ENCODE results near the gene NME3. TPM values are rescaled to one million over a fixed set of nuclear protein-coding genes. Genes with fewer than 3 reads are reported as not detected.
A peak's percentile ranks its signal among the peaks of the same experiment; 100 is the strongest.

Gene NME3
- total and polyA plus RNA-seq, 2 donors from 2014 or later: 70.8 to 123 TPM

DNA sequence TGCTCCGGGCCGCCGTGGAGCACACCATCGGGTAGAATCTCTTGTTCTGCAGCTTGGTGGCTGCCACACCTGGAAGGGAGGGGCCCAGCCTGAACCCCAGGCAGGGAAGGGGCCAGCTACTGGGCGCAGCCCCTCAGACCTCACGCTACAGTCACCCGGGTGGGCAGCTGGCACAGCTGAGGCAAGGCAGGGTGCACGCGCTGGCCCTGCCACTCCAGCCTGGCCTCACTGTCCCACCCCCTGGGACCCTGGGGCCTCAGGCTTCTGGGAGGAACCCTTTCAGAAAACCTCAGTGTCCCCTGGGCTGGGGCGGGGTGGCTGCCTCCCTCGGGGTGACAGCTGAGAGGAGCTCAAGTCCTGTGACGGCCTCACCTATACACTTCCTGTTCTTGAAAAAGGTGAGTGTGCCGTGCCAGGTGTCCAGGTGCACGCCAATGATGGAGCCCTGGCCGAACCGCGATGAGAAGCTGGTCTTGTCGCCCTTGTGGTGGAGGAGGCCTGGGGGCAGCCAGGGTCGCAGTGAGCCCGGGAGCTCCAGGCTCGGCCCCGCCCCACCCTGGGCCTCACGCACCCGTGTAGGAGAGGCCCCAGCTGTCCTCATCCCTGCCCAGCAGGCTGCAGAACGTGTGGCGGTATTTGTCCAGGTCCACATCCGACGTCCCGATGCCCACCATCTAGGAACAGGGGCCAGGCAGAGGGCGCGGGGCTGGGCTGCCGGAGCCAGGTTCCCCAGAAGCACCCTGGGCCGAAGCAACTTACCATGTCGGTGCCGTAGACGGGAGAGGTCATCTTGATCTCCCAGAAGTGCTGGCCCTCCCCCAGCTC is 6.2 kb upstream of the NME3 start:
- Histone ChIP-seq H3K9me3 (ENCODE audit: control insufficient read depth in 2 of 3, insufficient read depth in 1 of 3, low read length in 3 of 3) (no peaks in the 10 kb centered on the region), H3K27me3 (ENCODE audit: control insufficient read depth, insufficient read depth, low read length) (no peaks in the 10 kb centered on the region), H3K4me1 (ENCODE audit: control insufficient read depth in 2 of 3, insufficient read depth in 2 of 3, low read depth in 1 of 3, low read length in 3 of 3) (peaks cover 0 to 24% (median 14%) of the 10 kb centered on the region in 3 donors), H3K9ac (ENCODE audit: low read length in 3 of 3) (no peak overlapping the region), H3K36me3 (ENCODE audit: control insufficient read depth in 2 of 3, insufficient read depth in 3 of 3, low read length in 3 of 3) (peaks cover 2 to 9% (median 4%) of the 10 kb centered on the region in 3 donors), H3K4me3 (ENCODE audit: low read length in 3 of 3) (no peak overlapping the region), H3K27ac (ENCODE audit: low read depth in 2 of 2, low read length in 2 of 2) (no peak overlapping the region)
- FAIRE-seq (no peak), DNase-seq (peak in 1 of 5 donors; percentile 40)
- intact Hi-C loops (cut with DNase I): no loop called here
- TF ChIP-seq, protein P1, sequence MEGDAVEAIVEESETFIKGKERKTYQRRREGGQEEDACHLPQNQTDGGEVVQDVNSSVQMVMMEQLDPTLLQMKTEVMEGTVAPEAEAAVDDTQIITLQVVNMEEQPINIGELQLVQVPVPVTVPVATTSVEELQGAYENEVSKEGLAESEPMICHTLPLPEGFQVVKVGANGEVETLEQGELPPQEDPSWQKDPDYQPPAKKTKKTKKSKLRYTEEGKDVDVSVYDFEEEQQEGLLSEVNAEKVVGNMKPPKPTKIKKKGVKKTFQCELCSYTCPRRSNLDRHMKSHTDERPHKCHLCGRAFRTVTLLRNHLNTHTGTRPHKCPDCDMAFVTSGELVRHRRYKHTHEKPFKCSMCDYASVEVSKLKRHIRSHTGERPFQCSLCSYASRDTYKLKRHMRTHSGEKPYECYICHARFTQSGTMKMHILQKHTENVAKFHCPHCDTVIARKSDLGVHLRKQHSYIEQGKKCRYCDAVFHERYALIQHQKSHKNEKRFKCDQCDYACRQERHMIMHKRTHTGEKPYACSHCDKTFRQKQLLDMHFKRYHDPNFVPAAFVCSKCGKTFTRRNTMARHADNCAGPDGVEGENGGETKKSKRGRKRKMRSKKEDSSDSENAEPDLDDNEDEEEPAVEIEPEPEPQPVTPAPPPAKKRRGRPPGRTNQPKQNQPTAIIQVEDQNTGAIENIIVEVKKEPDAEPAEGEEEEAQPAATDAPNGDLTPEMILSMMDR (IDR thresholded peaks at IDR 0.05; ENCODE audit: borderline replicate concordance, extremely low read depth, insufficient read depth): no peak

DNA sequence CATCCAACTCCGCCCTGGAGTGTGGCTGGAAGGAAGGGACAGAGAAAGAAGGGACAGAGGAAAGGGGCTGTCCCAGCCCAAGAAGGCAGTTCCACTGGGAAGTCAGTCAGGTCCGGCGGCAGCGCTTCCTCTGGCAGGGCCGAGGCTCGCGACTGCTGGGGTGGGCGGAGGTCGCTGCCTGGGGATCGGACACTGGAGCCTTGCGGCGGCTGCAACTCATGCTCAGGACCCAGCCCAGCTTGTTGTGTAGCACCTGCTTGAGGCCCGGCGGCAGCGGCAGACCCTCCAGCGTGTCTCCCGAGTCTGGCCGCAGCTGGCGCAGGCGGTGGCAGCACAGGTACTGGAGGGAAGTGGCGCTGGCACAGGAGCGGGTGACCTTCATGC is 5.6 kb upstream of the NME3 start:
- FAIRE-seq (no peak), DNase-seq (peak in 1 of 5 donors; percentile 41)
- Histone ChIP-seq H3K36me3 (ENCODE audit: control insufficient read depth in 2 of 3, insufficient read depth in 3 of 3, low read length in 3 of 3) (peaks cover 2 to 9% (median 4%) of the 10 kb centered on the region in 3 donors), H3K9ac (ENCODE audit: low read length in 3 of 3) (no peak overlapping the region), H3K4me1 (ENCODE audit: control insufficient read depth in 2 of 3, insufficient read depth in 2 of 3, low read depth in 1 of 3, low read length in 3 of 3) (peaks cover 0 to 29% (median 14%) of the 10 kb centered on the region in 3 donors), H3K27me3 (ENCODE audit: control insufficient read depth, insufficient read depth, low read length) (no peaks in the 10 kb centered on the region), H3K9me3 (ENCODE audit: control insufficient read depth in 2 of 3, insufficient read depth in 1 of 3, low read length in 3 of 3) (no peaks in the 10 kb centered on the region), H3K27ac (ENCODE audit: low read depth in 2 of 2, low read length in 2 of 2) (no peak overlapping the region), H3K4me3 (ENCODE audit: low read length in 3 of 3) (no peak overlapping the region)
- intact Hi-C loops (cut with DNase I): no loop called here
- TF ChIP-seq, protein P1 (IDR thresholded peaks at IDR 0.05; ENCODE audit: borderline replicate concordance, extremely low read depth, insufficient read depth): no peak

DNA sequence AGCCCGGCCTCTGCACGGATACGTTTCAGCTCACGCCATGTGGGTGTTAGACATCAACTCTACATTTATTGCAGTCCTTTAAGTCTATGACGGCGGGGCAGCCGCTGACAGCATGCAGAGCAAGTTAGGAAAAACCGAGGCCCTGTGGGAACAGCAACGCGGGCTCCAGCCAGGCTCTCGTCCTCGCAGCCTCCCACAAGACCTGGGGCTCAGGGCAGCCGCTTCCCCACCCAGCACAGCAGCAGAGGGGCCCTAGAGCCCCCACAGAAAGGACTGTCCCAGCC is 5.3 kb upstream of the NME3 start:
- intact Hi-C loops (cut with DNase I): no loop called here
- Histone ChIP-seq H3K4me3 (ENCODE audit: low read length in 3 of 3) (no peak overlapping the region), H3K9me3 (ENCODE audit: control insufficient read depth in 2 of 3, insufficient read depth in 1 of 3, low read length in 3 of 3) (no peaks in the 10 kb centered on the region), H3K36me3 (ENCODE audit: control insufficient read depth in 2 of 3, insufficient read depth in 3 of 3, low read length in 3 of 3) (peaks cover 2 to 9% (median 4%) of the 10 kb centered on the region in 3 donors), H3K4me1 (ENCODE audit: control insufficient read depth in 2 of 3, insufficient read depth in 2 of 3, low read depth in 1 of 3, low read length in 3 of 3) (peaks cover 0 to 30% (median 14%) of the 10 kb centered on the region in 3 donors), H3K27ac (ENCODE audit: low read depth in 2 of 2, low read length in 2 of 2) (no peak overlapping the region), H3K27me3 (ENCODE audit: control insufficient read depth, insufficient read depth, low read length) (no peaks in the 10 kb centered on the region), H3K9ac (ENCODE audit: low read length in 3 of 3) (no peak overlapping the region)
- FAIRE-seq: no peak
- DNase-seq: no peak
- TF ChIP-seq, protein P1 (IDR thresholded peaks at IDR 0.05; ENCODE audit: borderline replicate concordance, extremely low read depth, insufficient read depth): no peak
